A673 (cell line): ENCODE data around the gene RPTOR.

Experiments used
- EZH2 ChIP-seq: fragments of 200-600 bp; sonication (generic); IDR thresholded peaks from 2 replicates; pipeline ENCODE4 v1.6.1; 2017; ENCODE audit warnings: borderline replicate concordance, low read depth, mild to moderate bottlenecking, mixed read lengths, antibody characterized with exemption, low read length; ENCODE audit not compliant: poor library complexity, severe bottlenecking
- TF ChIP-seq, protein P1 (sequence below): fragments of 300-800, 200-600 bp; sonication (generic); conservative IDR thresholded peaks from 2 replicates; pipeline ENCODE4 v1.5.1; 2017; ENCODE audit warnings: low read depth, mild to moderate bottlenecking, antibody characterized with exemption, low read length, moderate library complexity, mixed read lengths

GRCh38 chr17:80819422-80820164 is 275.0 kb downstream of the RPTOR start:
- TF ChIP-seq, protein P1, sequence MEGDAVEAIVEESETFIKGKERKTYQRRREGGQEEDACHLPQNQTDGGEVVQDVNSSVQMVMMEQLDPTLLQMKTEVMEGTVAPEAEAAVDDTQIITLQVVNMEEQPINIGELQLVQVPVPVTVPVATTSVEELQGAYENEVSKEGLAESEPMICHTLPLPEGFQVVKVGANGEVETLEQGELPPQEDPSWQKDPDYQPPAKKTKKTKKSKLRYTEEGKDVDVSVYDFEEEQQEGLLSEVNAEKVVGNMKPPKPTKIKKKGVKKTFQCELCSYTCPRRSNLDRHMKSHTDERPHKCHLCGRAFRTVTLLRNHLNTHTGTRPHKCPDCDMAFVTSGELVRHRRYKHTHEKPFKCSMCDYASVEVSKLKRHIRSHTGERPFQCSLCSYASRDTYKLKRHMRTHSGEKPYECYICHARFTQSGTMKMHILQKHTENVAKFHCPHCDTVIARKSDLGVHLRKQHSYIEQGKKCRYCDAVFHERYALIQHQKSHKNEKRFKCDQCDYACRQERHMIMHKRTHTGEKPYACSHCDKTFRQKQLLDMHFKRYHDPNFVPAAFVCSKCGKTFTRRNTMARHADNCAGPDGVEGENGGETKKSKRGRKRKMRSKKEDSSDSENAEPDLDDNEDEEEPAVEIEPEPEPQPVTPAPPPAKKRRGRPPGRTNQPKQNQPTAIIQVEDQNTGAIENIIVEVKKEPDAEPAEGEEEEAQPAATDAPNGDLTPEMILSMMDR: no peak
- TF ChIP-seq EZH2: no peak
